ENCODE measurements around the gene ANTKMT. TPM values are rescaled to one million over a fixed set of nuclear protein-coding genes. Genes with fewer than 3 reads are reported as not detected.
A peak's percentile ranks its signal among the peaks of the same experiment; 100 is the strongest.

The ANTKMT gene
- total RNA-seq, 1 experiment from 2014 or later: 93.6 TPM

- ATAC-seq (0 out of 2 replicates have a peak, but pooled peaks have one; percentile 5), DNase-seq (ENCODE audit: low read depth, low spot score) (no peak)
- Histone ChIP-seq H3K9me3 (ENCODE audit: control insufficient read depth, insufficient read depth, low read depth, low read length) (no peaks in the 10 kb centered on the region), H3K4me3 (ENCODE audit: low read depth in 2 of 2, low read length in 2 of 2) (no peak overlapping the region), H3K27me3 (ENCODE audit: control insufficient read depth, insufficient read depth, low read length) (no peaks in the 10 kb centered on the region), H3K27ac (ENCODE audit: low read length) (no peak overlapping the region), H3K4me1 (ENCODE audit: control insufficient read depth, insufficient read depth, low read length) (peaks cover 18% of the 10 kb centered on the region), H3K36me3 (ENCODE audit: control insufficient read depth, insufficient read depth, low read length) (no peaks in the 10 kb centered on the region)
- ChIA-PET CTCF (no interaction called here), POLR2A (interaction anchor here (1.1 kb wide), 1 partner anchor 43 kb away, joined by 5 read pairs; no protein-coding TSS in a partner anchor)
- intact Hi-C loops (cut with micrococcal nuclease; ENCODE audit: unreplicated experiment): no loop called here
- no peak for TF ChIP-seq SIN3A (IDR thresholded peaks at IDR 0.05; ENCODE audit: borderline replicate concordance, insufficient read depth, low read depth, low read length)
- TF ChIP-seq CTCF (IDR thresholded peaks at IDR 0.05): no peak
- TF ChIP-seq TCF7L2 (IDR thresholded peaks at IDR 0.05; ENCODE audit: low read depth, low read length): no peak
- TF ChIP-seq POLR2AphosphoS5 (IDR thresholded peaks at IDR 0.05; ENCODE audit: low read depth, low read length): no peak
- TF ChIP-seq REST (IDR thresholded peaks at IDR 0.05; ENCODE audit: insufficient read depth in 1 of 2, low read depth in 2 of 2, low read length in 1 of 2): no peak
- in situ Hi-C loops (cut with HindIII; ENCODE audit: low pct_unique_long_range_greater_than_20kb, low sequenced_read_pairs): no loop called here
- BruUV-seq (replicated peaks): no TSS peak
Observed at GRCh38 chr16:760065-760464, 39.1 kb downstream of the ANTKMT start.

GRCh38 chr16:760545-761343 is 39.8 kb downstream of the ANTKMT start, which contains the start of gene MSLN:
Gene MSLN, plus strand, starts transcription at chr16:760734. Its CDS starts 1,947 bp downstream, at chr16:762681.
- Histone ChIP-seq H3K27me3 (ENCODE audit: control insufficient read depth, insufficient read depth, low read length) (no peaks in the 10 kb centered on the region), H3K27ac (ENCODE audit: low read length) (no peak within 1 kb of the TSS; the same call in 1 of the 2 replicates), H3K4me1 (ENCODE audit: control insufficient read depth, insufficient read depth, low read length) (peaks cover 18% of the 10 kb centered on the region), H3K36me3 (ENCODE audit: control insufficient read depth, insufficient read depth, low read length) (no peaks in the 10 kb centered on the region), H3K9me3 (ENCODE audit: control insufficient read depth, insufficient read depth, low read depth, low read length) (no peaks in the 10 kb centered on the region), H3K4me3 (ENCODE audit: low read depth in 2 of 2, low read length in 2 of 2) (no peak within 1 kb of the TSS)
- no TSS peak for BruUV-seq (replicated peaks)
- intact Hi-C loops (cut with micrococcal nuclease; ENCODE audit: unreplicated experiment) (no loop called here), in situ Hi-C loops (cut with HindIII; ENCODE audit: low pct_unique_long_range_greater_than_20kb, low sequenced_read_pairs) (no loop called here)
- ChIA-PET CTCF (no interaction called here), POLR2A (interaction anchor here (0.6 to 1.1 kb wide), 2 partner anchors 43 to 326 kb away, joined by 5 to 10 read pairs; no protein-coding TSS in a partner anchor)
- peak; percentile 31 for ATAC-seq
- TF ChIP-seq CTCF (IDR thresholded peaks at IDR 0.05) (no peak), POLR2AphosphoS5 (IDR thresholded peaks at IDR 0.05; ENCODE audit: low read depth, low read length) (no peak), SIN3A (IDR thresholded peaks at IDR 0.05; ENCODE audit: borderline replicate concordance, insufficient read depth, low read depth, low read length) (no peak), REST (IDR thresholded peaks at IDR 0.05; ENCODE audit: insufficient read depth in 1 of 2, low read depth in 2 of 2, low read length in 1 of 2) (no peak)
- no peak for DNase-seq (ENCODE audit: low read depth, low spot score)

Measured in Panc1 (cell line).